GM18951 (cell line): ENCODE data around the gene FES.
"Not testable (repeated sequence)": the region's sequence is repeated elsewhere in the genome, so short reads cannot be mapped to it uniquely, and the experiment has no call there.

Source experiments
- POLR2A ChIP-seq: IDR thresholded peaks from 4 replicates; pipeline ENCODE4 v1.6.1; 2011; ENCODE audit warnings: mild to moderate bottlenecking; ENCODE audit not compliant: insufficient read length, insufficient read depth; ENCODE audit errors: extremely low read depth
- in situ Hi-C: fragments of 300-500 bp; cut with MboI; formaldehyde crosslinking; loops from one replicate; pipeline ENCODE4 v1.12.0; 2022; ENCODE audit warnings: low sequenced_read_pairs, mixed read lengths, inconsistent platforms; ENCODE audit not compliant: unreplicated experiment

The FES gene

GRCh38 chr15:90915808-90916440 lies 31.6 kb downstream of the FES start:
- TF ChIP-seq POLR2A: no peak
- in situ Hi-C loops: no loop called here

GRCh38 chr15:90916461-90916860 lies 32.2 kb downstream of the FES start:
- TF ChIP-seq POLR2A: no peak

GRCh38 chr15:90917569-90917968 lies 33.3 kb downstream of the FES start:
- in situ Hi-C loops: no loop called here
- TF ChIP-seq POLR2A: no peak

More at GRCh38 chr15:90916461-90916860, 32.2 kb downstream of the FES start:
- in situ Hi-C loops: no loop called here

DNA sequence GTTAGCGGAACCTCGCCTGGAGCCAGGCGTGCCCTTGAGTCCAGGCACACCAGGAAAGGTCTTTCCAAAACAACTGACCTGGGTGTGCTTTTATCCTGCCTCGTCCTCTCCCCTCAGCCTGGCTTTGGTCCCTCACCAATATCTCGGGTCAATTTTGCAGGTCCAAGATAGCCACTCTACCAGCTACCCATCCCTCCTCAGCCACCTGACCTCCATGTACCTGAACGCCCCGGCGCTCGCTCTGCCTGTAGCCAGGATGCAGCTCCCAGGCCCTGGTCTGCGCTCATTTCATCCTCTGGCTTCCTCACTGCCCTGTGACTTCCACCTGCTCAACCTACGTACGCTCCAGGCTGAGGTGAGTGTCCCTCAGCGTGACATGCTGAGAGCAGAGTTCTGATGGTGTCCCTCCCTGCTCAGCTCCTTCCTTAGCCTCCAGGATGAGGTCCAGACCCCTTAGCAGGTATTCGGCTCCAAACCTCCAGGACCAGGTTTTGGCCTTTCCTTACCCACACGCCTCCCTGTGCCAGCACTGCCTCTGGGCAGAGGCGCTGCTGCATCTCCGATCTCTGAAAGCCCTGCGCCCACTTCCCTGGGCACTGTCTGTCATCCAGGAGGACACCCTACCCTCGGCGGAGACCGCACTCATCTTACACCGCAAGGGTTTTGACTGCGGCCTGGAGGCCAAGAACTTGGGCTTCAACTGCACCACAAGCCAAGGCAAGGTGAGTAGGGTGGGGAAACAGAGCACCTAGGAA lies 33.9 kb downstream of the FES start:
- in situ Hi-C loops: no loop called here
- TF ChIP-seq POLR2A: no peak

DNA sequence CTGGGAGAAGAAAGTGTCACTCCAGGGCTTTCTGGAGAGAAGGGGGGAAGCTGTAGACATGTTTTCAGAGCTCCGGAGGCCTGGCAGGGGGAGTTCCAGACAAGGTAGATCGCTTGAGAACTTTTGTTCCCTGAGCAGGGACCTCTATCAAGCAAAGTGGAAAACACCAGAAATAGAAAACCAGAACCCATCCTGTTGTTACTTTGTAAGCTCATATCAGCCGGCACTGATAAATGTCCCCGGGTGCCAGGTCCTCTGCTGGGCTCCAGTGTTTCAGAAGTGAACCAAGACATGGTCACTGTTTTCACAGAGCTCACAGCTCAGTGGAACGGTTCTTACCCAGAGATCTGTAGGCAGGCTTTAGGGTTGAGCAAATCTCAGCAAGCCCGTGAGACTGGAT lies 34.5 kb downstream of the FES start:
- in situ Hi-C loops: no loop called here
- TF ChIP-seq POLR2A: no peak

DNA sequence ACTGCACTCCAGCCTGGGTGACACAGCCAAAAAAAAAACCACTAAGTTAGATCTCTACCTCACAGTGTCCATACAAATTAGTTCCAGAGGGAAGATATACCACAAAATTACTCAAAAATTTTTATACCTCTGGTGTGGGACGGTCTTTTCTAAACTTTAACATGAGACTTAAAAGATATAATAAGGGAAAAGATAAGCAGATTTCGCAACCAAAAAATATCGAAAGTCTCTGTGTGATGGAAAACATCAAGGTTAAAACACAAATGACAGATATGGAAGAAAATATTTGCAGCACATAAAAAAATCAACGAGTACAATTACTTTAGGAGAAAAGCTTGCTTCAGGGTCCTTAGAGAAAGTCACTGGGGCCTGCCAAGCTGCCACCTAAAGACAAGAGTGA lies 37.6 kb downstream of the FES start:
- in situ Hi-C loops: no loop called here
- no peak for TF ChIP-seq POLR2A

- in situ Hi-C loops: not testable (repeated sequence)
Observed at GRCh38 chr15:90922712-90923322, 38.5 kb downstream of the FES start.

DNA sequence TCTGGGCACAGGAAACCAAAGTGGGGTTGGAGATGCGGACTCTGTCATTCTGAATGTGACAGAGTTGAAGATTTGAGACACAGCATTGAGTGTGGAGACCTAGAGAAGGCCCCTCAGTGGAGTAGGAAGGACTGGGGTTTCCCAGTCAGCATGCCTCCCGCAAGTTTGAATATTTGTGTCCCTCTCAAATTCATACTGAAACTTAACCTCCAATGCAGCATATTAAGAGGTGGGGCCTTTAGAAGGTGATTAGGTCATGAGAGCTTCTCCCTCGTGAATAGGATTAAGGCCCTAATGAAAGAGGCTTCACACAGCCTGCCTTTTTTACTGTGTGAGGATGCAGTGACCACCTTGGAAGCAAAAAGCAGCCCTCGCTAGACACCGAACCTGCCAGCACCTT lies 40.1 kb downstream of the FES start:
- TF ChIP-seq POLR2A: no peak
- in situ Hi-C loops: no loop called here

GRCh38 chr15:90926766-90927165 lies 42.5 kb downstream of the FES start:
- in situ Hi-C loops: not testable (repeated sequence)

DNA sequence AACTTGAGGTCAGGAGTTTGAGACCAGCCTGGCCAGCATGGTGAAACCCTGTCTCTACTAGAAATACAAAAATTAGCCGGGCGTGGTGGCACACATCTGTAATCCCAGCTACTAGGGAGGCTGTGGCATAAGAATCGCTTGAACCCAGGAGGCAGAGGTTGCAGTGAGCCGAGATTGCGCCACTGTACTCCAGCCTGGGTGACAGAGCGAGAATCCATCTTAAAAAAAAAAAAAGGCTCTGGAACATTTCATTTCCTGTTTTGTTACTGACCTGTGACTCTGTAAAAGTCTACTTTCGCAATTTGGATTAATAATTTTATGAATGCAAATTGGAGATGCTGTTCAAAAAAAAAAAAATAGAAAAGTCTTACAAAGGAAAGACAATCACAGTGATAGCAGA lies 43.8 kb downstream of the FES start:
- in situ Hi-C loops: not testable (repeated sequence)

DNA sequence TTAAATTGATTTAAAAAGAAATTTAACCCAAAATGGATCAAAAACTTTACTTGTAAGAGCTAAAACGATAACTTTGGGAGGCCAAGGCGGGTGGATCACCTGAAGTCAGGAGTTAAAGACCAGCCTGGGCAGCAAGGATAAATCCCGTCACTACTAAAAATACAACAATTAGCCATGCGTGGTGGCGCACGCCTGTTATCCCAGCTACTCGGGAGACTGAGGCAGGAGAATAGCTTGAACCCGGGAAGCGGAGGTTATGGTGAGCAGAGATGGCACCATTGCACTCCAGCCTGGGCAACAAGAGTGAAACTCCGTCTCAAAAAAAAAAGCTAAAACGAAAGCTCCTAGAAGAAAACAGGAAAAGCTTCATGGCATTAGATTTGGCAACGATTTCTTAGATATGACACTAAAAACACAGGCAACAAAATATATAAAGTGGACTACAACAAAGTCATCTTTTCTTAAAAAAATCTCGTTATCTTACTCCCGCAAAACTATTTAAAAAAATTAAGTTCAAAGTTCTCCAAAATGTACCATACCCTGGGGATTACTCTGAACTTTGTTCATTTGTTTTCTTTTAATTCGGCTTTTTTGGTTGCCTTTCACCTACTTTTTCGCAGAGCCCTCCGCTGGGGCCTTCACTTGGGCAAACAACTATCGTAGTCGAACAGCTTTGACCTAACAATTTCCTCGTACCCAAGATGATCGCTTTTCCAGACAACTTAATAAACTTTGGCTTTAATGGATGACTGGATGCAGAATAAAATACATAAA lies 45.1 kb downstream of the FES start:
- in situ Hi-C loops: no loop called here
- TF ChIP-seq POLR2A: no peak

- no peak for TF ChIP-seq POLR2A
- in situ Hi-C loops: no loop called here
Observed at GRCh38 chr15:90930861-90931574, 46.7 kb downstream of the FES start.

DNA sequence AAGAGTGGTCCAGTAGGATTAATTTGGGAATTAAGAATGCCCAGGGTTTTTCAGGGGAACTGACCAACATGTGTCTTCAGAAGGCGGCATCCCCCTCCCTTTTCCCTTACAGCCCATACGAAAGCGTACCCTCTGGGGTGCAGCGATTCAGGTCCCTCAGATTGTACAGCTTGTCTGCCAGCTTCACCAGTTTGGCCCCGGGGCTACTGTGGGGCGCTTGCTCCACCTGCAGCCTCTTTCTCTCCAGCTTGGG lies 47.2 kb downstream of the FES start:
- in situ Hi-C loops: no loop called here
- TF ChIP-seq POLR2A: no peak
